Fibroblast of mammary gland (primary cell): ENCODE results near the gene ADCK2.

Experiments
- DNase-seq: peaks from one replicate; pipeline ENCODE4 v3.0.0-alpha.2; 2010; ENCODE audit warnings: low read depth
- H3K4me3 ChIP-seq: 2 replicates; pipeline ENCODE4 v1.5.1; 2011; ENCODE audit warnings: low read depth, mild to moderate bottlenecking, low read length, moderate library complexity; ENCODE audit not compliant: control insufficient read depth
- TF ChIP-seq, protein P1 (sequence below): conservative IDR thresholded peaks from 2 replicates; pipeline ENCODE4 v1.5.1; 2011; ENCODE audit warnings: low read depth, low read length, inconsistent platforms; ENCODE audit not compliant: control insufficient read depth, insufficient read depth

The ADCK2 gene

DNA sequence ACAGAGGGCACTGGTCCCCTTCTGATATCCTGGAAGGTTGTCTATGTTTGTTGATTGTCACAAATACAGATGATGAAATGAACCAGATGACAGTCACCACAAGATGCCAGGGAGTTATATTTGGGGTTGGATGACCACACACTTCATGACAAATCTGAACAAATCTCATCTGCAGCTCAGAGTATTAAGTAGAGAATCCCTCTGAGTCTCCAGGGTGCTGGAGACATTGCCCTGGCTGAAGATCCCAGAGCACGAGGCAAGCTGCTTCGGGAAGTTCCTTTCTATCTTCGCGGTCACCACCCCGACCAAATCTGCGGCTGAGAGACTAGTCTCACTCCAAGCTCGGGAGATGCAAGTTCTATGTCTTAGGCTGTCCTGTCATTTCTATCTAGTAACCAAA lies 41.1 kb upstream of the ADCK2 start:
- TF ChIP-seq, protein P1, sequence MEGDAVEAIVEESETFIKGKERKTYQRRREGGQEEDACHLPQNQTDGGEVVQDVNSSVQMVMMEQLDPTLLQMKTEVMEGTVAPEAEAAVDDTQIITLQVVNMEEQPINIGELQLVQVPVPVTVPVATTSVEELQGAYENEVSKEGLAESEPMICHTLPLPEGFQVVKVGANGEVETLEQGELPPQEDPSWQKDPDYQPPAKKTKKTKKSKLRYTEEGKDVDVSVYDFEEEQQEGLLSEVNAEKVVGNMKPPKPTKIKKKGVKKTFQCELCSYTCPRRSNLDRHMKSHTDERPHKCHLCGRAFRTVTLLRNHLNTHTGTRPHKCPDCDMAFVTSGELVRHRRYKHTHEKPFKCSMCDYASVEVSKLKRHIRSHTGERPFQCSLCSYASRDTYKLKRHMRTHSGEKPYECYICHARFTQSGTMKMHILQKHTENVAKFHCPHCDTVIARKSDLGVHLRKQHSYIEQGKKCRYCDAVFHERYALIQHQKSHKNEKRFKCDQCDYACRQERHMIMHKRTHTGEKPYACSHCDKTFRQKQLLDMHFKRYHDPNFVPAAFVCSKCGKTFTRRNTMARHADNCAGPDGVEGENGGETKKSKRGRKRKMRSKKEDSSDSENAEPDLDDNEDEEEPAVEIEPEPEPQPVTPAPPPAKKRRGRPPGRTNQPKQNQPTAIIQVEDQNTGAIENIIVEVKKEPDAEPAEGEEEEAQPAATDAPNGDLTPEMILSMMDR: no peak
- no peak for DNase-seq
- no peak overlapping the region for H3K4me3 ChIP-seq

DNA sequence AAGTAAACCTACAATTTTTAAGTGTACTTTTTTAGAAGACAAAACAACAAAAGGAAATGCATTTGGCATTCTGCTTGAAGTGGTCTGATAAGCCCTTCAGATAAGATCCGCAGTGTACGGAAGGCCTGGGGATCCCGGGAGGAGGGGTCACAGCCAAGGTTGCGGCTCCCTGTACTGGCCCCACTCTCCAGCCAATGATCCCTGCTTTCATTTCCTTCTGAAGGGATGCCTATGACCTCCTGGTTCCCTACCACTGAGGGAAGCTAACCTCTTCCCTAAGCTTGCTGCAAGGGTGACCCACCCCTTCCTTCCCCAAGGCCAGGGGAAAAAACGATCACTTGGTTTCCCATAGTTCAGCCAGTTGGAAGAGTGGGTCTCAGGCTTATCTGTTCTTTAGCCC lies 37.4 kb upstream of the ADCK2 start:
- DNase-seq: no peak
- H3K4me3 ChIP-seq: no peak overlapping the region
- TF ChIP-seq, protein P1: no peak

- H3K4me3 ChIP-seq: no peak overlapping the region
Measured at GRCh38 chr7:140635816-140636215, 36.9 kb upstream of the ADCK2 start.

DNA sequence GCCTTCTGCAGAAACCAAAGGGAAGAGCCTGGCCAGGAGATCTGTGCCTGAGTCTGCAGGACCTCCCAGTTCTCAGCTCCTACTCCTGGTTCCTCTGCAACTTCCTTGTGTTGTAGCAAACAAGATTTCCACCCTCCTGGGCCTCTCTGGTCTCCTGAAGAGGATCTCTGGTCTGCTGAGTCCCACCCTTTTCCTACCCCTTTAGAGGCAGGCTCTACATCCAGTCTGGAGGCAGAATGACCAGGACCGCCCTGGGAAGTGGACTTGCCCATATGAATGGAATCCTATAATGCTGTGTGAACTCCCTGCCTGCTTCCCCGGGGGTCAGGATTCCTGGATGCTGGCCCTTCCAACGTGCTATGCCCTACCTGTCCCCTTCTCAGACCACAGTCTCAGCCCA lies 35.3 kb upstream of the ADCK2 start:
- no peak overlapping the region for H3K4me3 ChIP-seq
- no peak for DNase-seq
- TF ChIP-seq, protein P1: no peak

More at GRCh38 chr7:140635816-140636215, 36.9 kb upstream of the ADCK2 start:
- TF ChIP-seq, protein P1: no peak
- DNase-seq: no peak

DNA sequence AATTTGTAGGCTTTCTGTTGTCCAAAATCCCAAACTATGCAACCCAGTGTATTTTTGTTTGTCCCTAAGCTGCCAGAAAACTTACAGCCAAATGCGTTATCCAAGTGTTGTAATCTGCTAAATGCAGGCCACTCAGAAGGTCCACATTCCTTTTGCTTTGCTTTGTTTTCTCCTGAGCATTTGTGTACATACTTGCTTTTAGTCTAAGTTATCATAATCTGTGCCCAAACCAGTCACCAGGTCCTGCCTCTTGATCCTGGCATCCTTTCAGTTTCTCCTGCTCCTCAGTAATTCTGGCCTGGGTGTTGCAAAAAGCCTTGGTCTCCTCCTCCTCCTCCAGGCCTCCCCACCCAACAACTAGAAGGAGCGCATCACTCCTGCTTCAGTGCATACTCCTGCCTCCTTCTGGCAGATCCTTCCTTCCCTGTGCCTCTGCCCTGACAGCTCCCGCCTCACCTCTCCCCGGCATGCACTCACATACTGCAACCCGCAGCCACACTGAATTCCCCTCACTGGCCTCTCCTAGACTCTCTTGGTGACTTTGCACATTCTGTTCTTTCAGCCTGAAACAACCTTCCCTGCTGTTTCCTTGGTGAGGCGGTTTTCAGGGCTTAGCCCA lies 34.5 kb upstream of the ADCK2 start:
- TF ChIP-seq, protein P1: peak; percentile 32
- peak; percentile 51 for DNase-seq
- H3K4me3 ChIP-seq: no peak overlapping the region

DNA sequence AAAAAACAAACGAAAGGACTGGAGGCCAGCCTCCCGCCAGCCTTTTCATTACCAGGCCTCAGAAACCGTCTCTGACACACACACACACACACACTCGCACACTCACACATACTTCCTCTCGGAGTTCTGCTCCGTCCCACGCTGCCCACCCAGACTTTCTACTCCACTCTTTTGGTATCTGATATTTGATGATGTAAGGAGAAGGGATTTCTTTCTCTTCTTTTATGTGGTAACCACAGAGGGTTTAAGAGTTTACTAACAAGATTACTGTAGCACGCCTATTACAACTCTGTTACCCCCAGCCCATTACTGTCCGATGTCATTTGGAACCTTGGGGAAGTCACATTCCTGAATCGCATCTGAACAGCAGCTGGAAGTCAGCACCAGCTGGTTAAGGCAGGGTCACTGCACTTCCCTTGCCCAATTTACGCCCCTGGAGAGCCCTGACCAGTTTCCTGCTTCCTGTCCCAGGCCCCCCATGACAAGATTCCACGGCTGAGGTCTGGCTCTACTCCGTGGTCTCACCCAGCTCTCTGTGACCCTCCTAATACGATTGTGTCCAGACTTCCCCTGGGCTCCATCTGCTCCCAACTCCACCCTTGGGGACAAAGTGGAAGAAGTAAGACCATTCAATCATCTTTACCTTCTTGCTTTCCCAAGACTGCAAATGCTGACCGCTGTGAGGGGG lies 33.2 kb upstream of the ADCK2 start:
- peak; percentile 60 for DNase-seq
- TF ChIP-seq, protein P1: no peak
- H3K4me3 ChIP-seq: peak overlapping the region; percentile 27

GRCh38 chr7:140640060-140640637 lies 32.6 kb upstream of the ADCK2 start:
- no peak for DNase-seq
- TF ChIP-seq, protein P1: no peak
- peak overlapping the region; percentile 27 for H3K4me3 ChIP-seq
